Glutamatergic neuron (in vitro differentiated cells): Measurements from ENCODE around the gene BPIFA3. TPM values are rescaled to one million over a fixed set of nuclear protein-coding genes. Genes with fewer than 3 reads are reported as not detected.
A peak's percentile ranks its signal among the peaks of the same experiment; 100 is the strongest.

Experiments
- DNase-seq: peaks from one replicate; pipeline ENCODE4 v3.0.0; 2022
- H3K27ac Mint-ChIP-seq: one replicate; pipeline ENCODE4 v1.8.0; 2020; ENCODE audit warnings: mild to moderate bottlenecking, mixed read lengths, inconsistent platforms; ENCODE audit not compliant: unreplicated experiment
- H3K27me3 Mint-ChIP-seq: one replicate; pipeline ENCODE4 v1.8.0; 2020; ENCODE audit warnings: mild to moderate bottlenecking, moderate library complexity, mixed read lengths, inconsistent platforms; ENCODE audit not compliant: unreplicated experiment
- H3K36me3 Mint-ChIP-seq: one replicate; pipeline ENCODE4 v1.8.0; 2020; ENCODE audit warnings: mild to moderate bottlenecking, mixed read lengths, inconsistent platforms; ENCODE audit not compliant: unreplicated experiment
- H3K4me1 Mint-ChIP-seq: one replicate; pipeline ENCODE4 v1.8.0; 2020; ENCODE audit warnings: mild to moderate bottlenecking, low read depth, mixed read lengths, inconsistent platforms; ENCODE audit not compliant: unreplicated experiment
- H3K4me3 Mint-ChIP-seq: one replicate; pipeline ENCODE4 v1.8.0; 2020; ENCODE audit warnings: mild to moderate bottlenecking, mixed read lengths, inconsistent platforms; ENCODE audit not compliant: unreplicated experiment
- H3K9me3 Mint-ChIP-seq: one replicate; pipeline ENCODE4 v1.8.0; 2020; ENCODE audit warnings: mild to moderate bottlenecking, moderate library complexity, mixed read lengths, inconsistent platforms; ENCODE audit not compliant: unreplicated experiment
- CTCF ChIP-seq: fragments of 200-600 bp; sonication (generic); IDR thresholded peaks from one replicate; pipeline ENCODE4 v1.5.0; 2021; ENCODE audit not compliant: partially characterized antibody, unreplicated experiment
- long read RNA-seq: library from polyadenylated mRNA; unstranded; transcript quantifications from one replicate; pipeline ENCODE4 v2.0.0, GENCODE V29; 2020; ENCODE audit not compliant: unreplicated experiment
- total RNA-seq: library from RNA; stranded (reverse); fragmentation: NEBNext Ultra II Directional; extraction: Animal tissue kit (Norgen Biotek cat#: 25700); gene quantifications from one replicate; pipeline ENCODE4 v1.2.1, GENCODE V29; 2021; ENCODE audit not compliant: unreplicated experiment

The BPIFA3 gene
- not detected for total RNA-seq
- long read RNA-seq: 0 reads

- no peak for TF ChIP-seq CTCF
- Mint-ChIP-seq H3K4me3 (no peak within 1 kb of the TSS), H3K27me3 (peaks cover 5% of the 10 kb centered on the region), H3K36me3 (no peaks in the 10 kb centered on the region), H3K9me3 (no peaks in the 10 kb centered on the region), H3K27ac (no peak within 1 kb of the TSS), H3K4me1 (peaks cover 2% of the 10 kb centered on the region)
- DNase-seq: no peak
Observed at GRCh38 chr20:33217052-33217451, at the start of gene BPIFA3. TSS of gene BPIFA3 (plus strand) at chr20:33217352. CDS start at chr20:33217537, 185 bp downstream.

- Mint-ChIP-seq H3K27ac (no peak within 1 kb of the TSS), H3K4me3 (no peak within 1 kb of the TSS), H3K9me3 (peaks cover 4% of the 10 kb centered on the region), H3K36me3 (peaks cover 5% of the 10 kb centered on the region), H3K27me3 (peaks cover 6% of the 10 kb centered on the region), H3K4me1 (no peaks in the 10 kb centered on the region)
- TF ChIP-seq CTCF: no peak
- DNase-seq: no peak
Observed at GRCh38 chr20:33167859-33168258, 49.3 kb upstream of the BPIFA3 start, which contains the start of gene BPIFA2. TSS of gene BPIFA2 (plus strand) at chr20:33168159. CDS start at chr20:33169146, 987 bp downstream.

- Mint-ChIP-seq H3K9me3 (peaks cover 4% of the 10 kb centered on the region), H3K27ac (no peak overlapping the region), H3K4me3 (no peak overlapping the region), H3K4me1 (no peaks in the 10 kb centered on the region), H3K36me3 (peaks cover 5% of the 10 kb centered on the region), H3K27me3 (peaks cover 6% of the 10 kb centered on the region)
- TF ChIP-seq CTCF: peak; percentile 91
- no peak for DNase-seq
Observed at GRCh38 chr20:33169176-33169794, 47.9 kb upstream of the BPIFA3 start.

- no peak for TF ChIP-seq CTCF
- no peak for DNase-seq
- H3K4me3 Mint-ChIP-seq: no peak overlapping the region
- no peaks in the 10 kb centered on the region for H3K4me1 Mint-ChIP-seq
- peaks cover 2% of the 10 kb centered on the region for H3K27me3 Mint-ChIP-seq
- peaks cover 4% of the 10 kb centered on the region for H3K9me3 Mint-ChIP-seq
- H3K36me3 Mint-ChIP-seq: peaks cover 5% of the 10 kb centered on the region
- no peak overlapping the region for H3K27ac Mint-ChIP-seq
Observed at GRCh38 chr20:33172781-33173180, 44.4 kb upstream of the BPIFA3 start.

DNA sequence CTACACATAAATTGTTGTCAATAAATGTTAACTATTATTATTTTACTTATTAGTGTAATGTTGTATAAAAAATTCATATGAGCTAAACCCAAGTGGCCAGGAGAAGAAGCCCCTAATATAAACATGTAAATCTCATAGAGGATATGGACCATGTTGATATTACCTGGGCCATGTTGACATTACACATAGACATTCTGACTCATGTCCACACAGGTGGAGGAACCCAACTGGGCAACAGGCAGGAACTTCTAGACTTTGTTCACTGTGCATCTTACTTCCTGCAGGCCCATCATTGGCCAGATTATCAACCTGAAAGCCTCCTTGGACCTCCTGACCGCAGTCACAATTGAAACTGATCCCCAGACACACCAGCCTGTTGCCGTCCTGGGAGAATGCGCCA, 42.0 kb upstream of the BPIFA3 start:
- peaks cover 4% of the 10 kb centered on the region for H3K9me3 Mint-ChIP-seq
- H3K4me1 Mint-ChIP-seq: no peaks in the 10 kb centered on the region
- DNase-seq: no peak
- TF ChIP-seq CTCF: no peak
- no peak overlapping the region for H3K4me3 Mint-ChIP-seq
- peaks cover 3% of the 10 kb centered on the region for H3K27me3 Mint-ChIP-seq
- H3K27ac Mint-ChIP-seq: no peak overlapping the region
- H3K36me3 Mint-ChIP-seq: peaks cover 5% of the 10 kb centered on the region
